Transverse colon (tissue), 3 donors: ENCODE measurements around the gene UBN2.

Source experiments
- CTCF ChIP-seq, 5 experiments: fragments of 200-600 bp in 3 of 5; fragments of 450-650 bp in 2 of 5; sonication (generic) in 3 of 5; IDR thresholded peaks; 1 replicate in 2 of 5; 2 replicates in 3 of 5; pipeline ENCODE4 v1.5.1; 2016 to 2017; ENCODE audit warnings: antibody characterized with exemption in 5 of 5, inconsistent platforms in 3 of 5, mild to moderate bottlenecking in 2 of 5, moderate library complexity in 1 of 5
- POLR2A ChIP-seq: fragments of 450-650 bp; IDR thresholded peaks from one replicate; pipeline ENCODE4 v1.6.1; 2016; ENCODE audit warnings: antibody characterized with exemption, mild to moderate bottlenecking, moderate library complexity

GRCh38 chr7:139183251-139183650 lies 47.8 kb upstream of the UBN2 start:
- TF ChIP-seq CTCF (IDR thresholded peaks at IDR 0.05) (no peak), POLR2A (no peak)
